Measurements from ENCODE around the gene MAFF.

Gene MAFF

GRCh38 chr22:38250643-38251340, 49.0 kb downstream of the MAFF start:
- DNase-seq, result no peak

DNA sequence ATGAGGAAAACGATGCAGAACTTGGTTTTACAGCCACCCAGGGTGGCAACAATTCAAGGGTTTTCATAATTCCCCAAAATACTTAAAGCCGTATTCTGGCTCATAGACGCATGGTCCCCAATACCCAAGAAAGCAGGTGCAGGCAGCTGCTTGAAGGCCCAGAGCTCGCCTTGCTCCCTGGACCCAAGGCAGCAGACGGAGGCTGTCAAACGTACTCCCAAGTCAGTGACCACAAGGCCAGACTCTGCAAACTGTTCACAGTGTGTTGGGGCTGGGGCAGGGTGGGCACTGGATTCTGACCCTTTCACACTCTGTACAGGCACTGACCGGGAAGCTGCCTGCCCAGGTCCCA, 49.5 kb downstream of the MAFF start:
- DNase-seq, result no peak

- DNase-seq, result no peak
Observed at GRCh38 chr22:38255697-38256096, 53.9 kb downstream of the MAFF start.

DNA sequence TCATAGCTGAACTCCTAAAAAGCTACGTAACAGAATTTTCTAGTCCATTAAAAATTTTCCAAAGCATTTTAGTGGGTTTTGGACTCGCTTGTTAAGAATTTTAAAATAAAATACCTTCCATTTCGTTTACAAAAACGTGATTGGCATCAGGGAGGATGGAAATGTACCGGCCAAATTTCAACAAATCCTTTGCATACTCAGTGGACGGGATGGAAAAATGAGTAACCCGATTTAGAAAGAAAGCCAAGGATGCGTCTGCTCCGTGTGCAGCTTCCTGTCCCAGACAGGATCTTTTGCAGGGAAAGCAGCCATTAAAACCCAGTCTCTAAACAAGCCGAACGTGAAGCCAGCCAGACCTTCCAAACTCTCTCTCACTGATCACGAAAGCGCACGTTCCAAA, 55.4 kb downstream of the MAFF start:
- no peak for DNase-seq

DNA sequence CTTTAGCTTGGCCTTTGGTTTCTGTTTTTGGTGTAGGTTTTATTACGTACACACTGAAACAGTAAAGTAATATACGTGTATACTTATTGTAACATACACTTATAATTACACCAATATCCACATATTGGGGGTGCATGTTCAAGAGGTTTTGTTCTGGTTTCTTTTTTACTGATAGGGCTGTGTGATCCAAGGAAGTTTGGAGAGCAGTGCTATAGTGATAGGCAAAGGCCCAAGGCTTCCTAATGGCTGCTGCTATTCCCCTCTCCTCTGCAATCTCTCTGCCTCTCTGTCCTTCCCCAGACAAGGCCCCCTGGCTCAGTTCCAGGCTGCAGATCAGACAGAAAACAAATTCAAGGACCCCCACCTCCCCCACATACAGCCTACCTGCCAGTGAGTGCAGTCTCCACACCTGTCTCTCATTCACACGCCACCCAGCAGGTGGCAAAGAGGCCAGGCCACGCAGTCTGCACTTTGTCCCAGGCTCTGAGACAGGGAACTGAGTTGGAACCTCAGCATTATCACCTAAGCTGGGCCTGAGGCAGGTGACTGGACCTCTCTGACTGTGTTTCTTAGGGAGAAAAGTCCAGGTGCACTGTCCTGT, 56.0 kb downstream of the MAFF start:
- no peak for DNase-seq

DNA sequence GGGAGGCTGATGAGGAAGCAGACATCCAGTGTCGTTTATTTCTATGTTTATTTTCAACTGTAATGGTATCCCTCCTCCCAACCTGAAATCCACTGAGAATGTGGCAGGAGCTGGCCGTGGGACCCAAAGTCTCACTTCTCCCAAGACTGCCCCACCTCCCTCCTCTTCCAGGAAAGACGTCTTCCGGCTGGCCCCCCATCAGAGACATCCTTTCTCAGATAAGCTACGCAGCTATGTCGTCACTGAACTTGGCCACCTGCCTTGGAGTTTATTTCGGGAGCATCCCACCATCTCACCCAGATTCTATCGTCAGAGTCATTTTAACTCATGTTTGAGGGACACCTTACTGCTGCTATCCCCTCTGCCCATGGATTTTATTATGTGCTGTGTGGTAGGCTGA, 57.1 kb downstream of the MAFF start:
- no peak for DNase-seq

- DNase-seq, result no peak
Observed at GRCh38 chr22:38259370-38259769, 57.6 kb downstream of the MAFF start.

- no peak for DNase-seq
Observed at GRCh38 chr22:38260761-38261681, 59.2 kb downstream of the MAFF start.

- peak; percentile 80 for DNase-seq
Observed at GRCh38 chr22:38262051-38262795, 60.4 kb downstream of the MAFF start.

DNA sequence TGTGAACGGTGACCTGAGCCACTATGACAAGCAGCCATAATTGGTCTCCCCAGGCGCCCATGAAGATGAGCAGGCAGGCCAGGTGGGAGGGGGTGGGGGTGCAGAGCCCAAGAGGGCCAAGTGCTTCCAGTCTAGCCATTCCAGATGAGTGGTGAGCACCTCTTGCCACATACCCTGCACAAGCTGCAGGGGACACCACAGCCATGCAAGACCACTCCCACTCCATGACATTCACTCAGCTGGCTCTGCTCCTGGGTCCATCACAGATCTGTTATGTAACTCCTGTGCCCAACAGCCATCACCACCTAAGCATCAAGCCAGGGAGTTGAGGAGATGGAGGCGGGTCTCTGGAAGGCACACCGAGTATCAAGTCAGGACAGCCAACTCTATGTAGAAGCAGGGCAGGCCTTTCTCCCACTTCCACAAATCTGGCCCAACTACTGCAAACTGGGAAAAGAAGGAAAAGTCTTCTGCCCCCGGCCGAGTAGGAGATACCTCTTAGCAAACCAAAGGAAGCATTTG, 62.6 kb downstream of the MAFF start:
- no peak for DNase-seq

All from islet precursor cell (in vitro differentiated cells).